IMR-90 (cell line): ENCODE measurements around the gene PLEKHB1. TPM values are rescaled to one million over a fixed set of nuclear protein-coding genes. Genes with fewer than 3 reads are reported as not detected.

Experiments used
- ATAC-seq: fragments of 200-7000 bp; cut with Tn5 transposase; 2 replicates; pipeline ENCODE4 v1.9.1; 2020; ENCODE audit warnings: low read depth, mild to moderate bottlenecking, moderate library complexity
- BruUV-seq: library from RNA; stranded (reverse); fragments of 400-500 nt; replicated peaks from 2 replicates; lab custom pipeline; 2021; lab: Mats Ljungman, UMichigan
- CTCF ChIA-PET: fragments of 300-600 bp; formaldehyde crosslinking; extraction: SDS; loops from one replicate; lab custom pipeline; 2021; ENCODE audit warnings: antibody characterized with exemption; lab: Yijun Ruan, JAX
- POLR2A ChIA-PET: fragments of 300-600 bp; sonication (Branson Sonifier 250); formaldehyde crosslinking; loops from one replicate; lab custom pipeline; 2022; ENCODE audit warnings: antibody characterized with exemption; ENCODE audit not compliant: unreplicated experiment; lab: Charles Lee
- DNase-seq: peaks from one replicate; pipeline ENCODE4 v3.0.0; 2013
- H2AFZ ChIP-seq: replicated peaks from 2 replicates; pipeline ENCODE3; 2013; ENCODE audit warnings: low read length, mild to moderate bottlenecking; ENCODE audit not compliant: poor library complexity
- H2AK5ac ChIP-seq: 2 replicates; pipeline ENCODE4 v1.6.1; 2013; ENCODE audit warnings: low read depth, low read length, inconsistent platforms
- H2AK9ac ChIP-seq: replicated peaks from 2 replicates; pipeline ENCODE3; 2013; ENCODE audit warnings: mild to moderate bottlenecking, low read depth, low read length, moderate library complexity; ENCODE audit not compliant: poor library complexity
- H2BK120ac ChIP-seq: 2 replicates; pipeline ENCODE4 v1.6.1; 2013; ENCODE audit warnings: low read depth, low read length, inconsistent platforms
- H2BK15ac ChIP-seq: 3 replicates; pipeline ENCODE4 v1.6.1; 2013; ENCODE audit warnings: low read depth, low read length, inconsistent platforms
- H2BK20ac ChIP-seq: 2 replicates; pipeline ENCODE4 v1.6.1; 2013; ENCODE audit warnings: low read depth, mild to moderate bottlenecking, inconsistent platforms, low read length, moderate library complexity
- H2BK5ac ChIP-seq: 2 replicates; pipeline ENCODE4 v1.6.1; 2013; ENCODE audit warnings: mild to moderate bottlenecking, low read depth, low read length, inconsistent platforms; ENCODE audit not compliant: poor library complexity, severe bottlenecking
- H3K14ac ChIP-seq: replicated peaks from 2 replicates; pipeline ENCODE4 v1.6.1; 2013; ENCODE audit warnings: low read depth, low read length, inconsistent platforms
- H3K18ac ChIP-seq: 2 replicates; pipeline ENCODE4 v1.6.1; 2013; ENCODE audit warnings: low read depth, low read length, control low read depth
- H3K23ac ChIP-seq: 2 replicates; pipeline ENCODE4 v1.6.1; 2013; ENCODE audit warnings: low read depth, low read length, inconsistent platforms
- H3K27ac ChIP-seq: 2 replicates; pipeline ENCODE4 v1.5.1; 2013; ENCODE audit warnings: mild to moderate bottlenecking, control low read depth, low read length; ENCODE audit not compliant: insufficient read depth
- H3K27me3 ChIP-seq: 2 replicates; pipeline ENCODE4 v1.6.1; 2013; ENCODE audit warnings: low read length; ENCODE audit not compliant: control insufficient read depth, insufficient read depth
- H3K36me3 ChIP-seq: 2 replicates; pipeline ENCODE4 v1.6.1; 2013; ENCODE audit warnings: low read length, mixed read lengths; ENCODE audit not compliant: control insufficient read depth, insufficient read depth
- H3K4ac ChIP-seq: 2 replicates; pipeline ENCODE4 v1.6.1; 2013; ENCODE audit warnings: low read depth, low read length, inconsistent platforms
- H3K4me1 ChIP-seq: 2 replicates; pipeline ENCODE4 v1.6.1; 2013; ENCODE audit warnings: low read length, mixed read lengths; ENCODE audit not compliant: control insufficient read depth, insufficient read depth
- H3K4me2 ChIP-seq: 2 replicates; pipeline ENCODE4 v1.6.1; 2013; ENCODE audit warnings: low read depth, mild to moderate bottlenecking, control low read depth, low read length, moderate library complexity
- H3K4me3 ChIP-seq: 2 replicates; pipeline ENCODE4 v1.5.1; 2013; ENCODE audit warnings: low read depth, mild to moderate bottlenecking, control low read depth, low read length, moderate library complexity; ENCODE audit not compliant: insufficient read depth
- H3K56ac ChIP-seq: 2 replicates; pipeline ENCODE4 v1.6.1; 2013; ENCODE audit warnings: low read length, inconsistent platforms; ENCODE audit not compliant: insufficient read depth; ENCODE audit errors: extremely low read depth
- H3K79me1 ChIP-seq, 2 experiments: 2 replicates each; pipeline ENCODE4 v1.6.1; 2013; ENCODE audit warnings: low read length in 2 of 2, inconsistent platforms in 1 of 2, low read depth in 1 of 2
- H3K9ac ChIP-seq: 2 replicates; pipeline ENCODE4 v1.6.1; 2013; ENCODE audit warnings: low read depth, low read length, control low read depth
- H3K9me1 ChIP-seq: 2 replicates; pipeline ENCODE4 v1.6.1; 2013; ENCODE audit warnings: low read length, inconsistent platforms; ENCODE audit not compliant: insufficient read depth
- H3K9me3 ChIP-seq: 2 replicates; pipeline ENCODE4 v1.6.1; 2013; ENCODE audit warnings: low read length; ENCODE audit not compliant: control insufficient read depth, insufficient read depth
- H4K20me1 ChIP-seq: 2 replicates; pipeline ENCODE4 v1.6.1; 2013; ENCODE audit warnings: low read length, inconsistent platforms; ENCODE audit not compliant: insufficient read depth
- H4K5ac ChIP-seq: 2 replicates; pipeline ENCODE4 v1.6.1; 2013; ENCODE audit warnings: mild to moderate bottlenecking, low read depth, low read length, control low read depth
- H4K8ac ChIP-seq, 2 experiments: 2 replicates each; pipeline ENCODE4 v1.6.1; 2013; ENCODE audit warnings: low read depth in 2 of 2, low read length in 2 of 2, control low read depth in 1 of 2, inconsistent platforms in 1 of 2
- H4K91ac ChIP-seq: 2 replicates; pipeline ENCODE4 v1.6.1; 2013; ENCODE audit warnings: low read depth, low read length, inconsistent platforms; ENCODE audit not compliant: insufficient read depth
- BHLHE40 ChIP-seq: fragments of 150-350 bp; IDR thresholded peaks from 2 replicates; pipeline ENCODE4 v1.6.1; 2016; ENCODE audit warnings: mild to moderate bottlenecking, low read depth, low read length
- CEBPB ChIP-seq: IDR thresholded peaks from 2 replicates; pipeline ENCODE4 v1.6.1; 2012; ENCODE audit warnings: low read depth, low read length, improper control_type of control experiment
- CHD1 ChIP-seq: IDR thresholded peaks from 2 replicates; pipeline ENCODE4 v1.6.1; 2012; ENCODE audit warnings: low read depth, low read length, improper control_type of control experiment
- FOS ChIP-seq: fragments of 150-350 bp; IDR thresholded peaks from 2 replicates; pipeline ENCODE4 v1.6.1; 2016; ENCODE audit warnings: low read depth, low read length
- MAFK ChIP-seq: IDR thresholded peaks from 2 replicates; pipeline ENCODE4 v1.6.1; 2012; ENCODE audit warnings: low read depth, low read length, improper control_type of control experiment
- MAZ ChIP-seq: IDR thresholded peaks from 2 replicates; pipeline ENCODE4 v1.6.1; 2012; ENCODE audit warnings: low read depth, mild to moderate bottlenecking, low read length, improper control_type of control experiment, moderate library complexity, borderline replicate concordance
- MXI1 ChIP-seq: IDR thresholded peaks from 2 replicates; pipeline ENCODE4 v1.6.1; 2012; ENCODE audit warnings: low read depth, mild to moderate bottlenecking, low read length, moderate library complexity, borderline replicate concordance
- NFE2L2 ChIP-seq: fragments of 150-350 bp; IDR thresholded peaks from 2 replicates; pipeline ENCODE4 v1.6.1; 2016; ENCODE audit warnings: low read depth, mild to moderate bottlenecking, low read length
- POLR2A ChIP-seq: IDR thresholded peaks from 2 replicates; pipeline ENCODE4 v1.6.1; 2012; ENCODE audit warnings: mild to moderate bottlenecking, low read depth, low read length
- RAD21 ChIP-seq: IDR thresholded peaks from 2 replicates; pipeline ENCODE4 v1.6.1; 2012; ENCODE audit warnings: low read length, improper control_type of control experiment
- RCOR1 ChIP-seq: IDR thresholded peaks from 2 replicates; pipeline ENCODE4 v1.6.1; 2012; ENCODE audit warnings: mild to moderate bottlenecking, low read length, improper control_type of control experiment; ENCODE audit not compliant: insufficient replicate concordance
- RFX5 ChIP-seq: IDR thresholded peaks from 2 replicates; pipeline ENCODE4 v1.8.0; 2012; ENCODE audit warnings: low read depth, mild to moderate bottlenecking, low read length, moderate library complexity
- SMC3 ChIP-seq: fragments of 150-350 bp; IDR thresholded peaks from 2 replicates; pipeline ENCODE4 v1.6.1; 2016; ENCODE audit warnings: low read depth, mild to moderate bottlenecking, antibody characterized with exemption, low read length, moderate library complexity
- WGBS, 2 experiments: methylation state at CpG; one replicate each; pipeline versions ENCODE4 v1.1.5 to v1.1.7; 2013; ENCODE audit warnings: missing lambda C conversion rate in 2 of 2; ENCODE audit not compliant: insufficient read length in 1 of 2; ENCODE audit errors: extremely low coverage in 2 of 2; 5-methylcytosine and 5-hydroxymethylcytosine counted together
- dilution Hi-C: fragments of 300-500 bp; cut with HindIII; formaldehyde crosslinking; loops from one replicate; pipeline ENCODE4 v1.14.3; 2018; ENCODE audit warnings: low sequenced_read_pairs; ENCODE audit not compliant: unreplicated experiment
- in situ Hi-C: fragments of 300-500 bp; cut with MboI; formaldehyde crosslinking; loops from 3 replicates; pipeline ENCODE4 v1.14.3; 2019; ENCODE audit warnings: low sequenced_read_pairs, inconsistent platforms, mixed read lengths
- intact Hi-C: fragments of 100-400 bp; cut with micrococcal nuclease; formaldehyde crosslinking; loops from 2 replicates; pipeline ENCODE4 v1.10.0; 2022
- polyA plus RNA-seq, 3 experiments: library from polyadenylated mRNA; depleted of rRNA; stranded (reverse); fragments of >200 nt; gene quantifications; 2 replicates each; pipeline ENCODE4 v1.2.3, GENCODE V29; 2012; ENCODE audit warnings: low replicate concordance in 1 of 3
- total RNA-seq: library from RNA; depleted of rRNA; stranded (reverse); fragments of >200 nt; gene quantifications from 2 replicates; pipeline ENCODE4 v1.2.3, GENCODE V29; 2012
- TF ChIP-seq, protein P1 (sequence below): fragments of 150-350 bp; IDR thresholded peaks from 2 replicates; pipeline ENCODE4 v1.6.1; 2017; ENCODE audit warnings: mild to moderate bottlenecking, antibody characterized with exemption, low read length, low read depth
- TF ChIP-seq, protein P2 (sequence below): conservative IDR thresholded peaks from 2 replicates; pipeline ENCODE4 v1.5.1; 2012; ENCODE audit warnings: mild to moderate bottlenecking, low read depth, low read length, improper control_type of control experiment
- TF ChIP-seq, protein P3 (sequence below): fragments of 150-350 bp; IDR thresholded peaks from 2 replicates; pipeline ENCODE4 v1.6.1; 2016; ENCODE audit warnings: low read depth, mild to moderate bottlenecking, low read length, moderate library complexity, borderline replicate concordance

Gene PLEKHB1
- total and polyA plus RNA-seq, 2 of the 4 experiments (the other 2 are of a cell fraction): 0.36 to 0.86 TPM

DNA sequence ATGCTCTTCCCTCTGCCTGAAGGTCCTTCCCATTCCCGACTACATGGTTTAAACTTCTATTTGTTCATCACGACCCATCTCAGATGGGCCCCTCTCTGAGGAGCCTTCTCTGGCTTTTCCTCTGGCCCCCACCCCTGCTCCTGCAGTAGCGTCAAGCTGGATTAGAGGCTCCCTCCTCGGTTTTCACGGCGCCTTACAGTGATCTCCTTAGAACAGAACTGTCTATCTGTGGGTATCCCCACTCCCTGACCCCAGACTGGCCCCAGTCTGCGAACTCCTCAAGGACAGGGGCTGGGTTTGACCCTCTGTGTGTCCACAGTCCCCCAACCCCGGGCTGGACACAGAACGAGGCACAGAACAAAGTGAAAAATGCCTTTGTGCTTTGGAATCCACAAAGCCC lies 2.8 kb downstream of the PLEKHB1 start:
- TF ChIP-seq RFX5 (no peak), NFE2L2 (no peak), RCOR1 (no peak), CHD1 (no peak), POLR2A (no peak), MAFK (no peak), FOS (no peak), SMC3 (no peak), BHLHE40 (no peak), MAZ (no peak), RAD21 (no peak), CEBPB (no peak), MXI1 (no peak)
- TF ChIP-seq, protein P1, sequence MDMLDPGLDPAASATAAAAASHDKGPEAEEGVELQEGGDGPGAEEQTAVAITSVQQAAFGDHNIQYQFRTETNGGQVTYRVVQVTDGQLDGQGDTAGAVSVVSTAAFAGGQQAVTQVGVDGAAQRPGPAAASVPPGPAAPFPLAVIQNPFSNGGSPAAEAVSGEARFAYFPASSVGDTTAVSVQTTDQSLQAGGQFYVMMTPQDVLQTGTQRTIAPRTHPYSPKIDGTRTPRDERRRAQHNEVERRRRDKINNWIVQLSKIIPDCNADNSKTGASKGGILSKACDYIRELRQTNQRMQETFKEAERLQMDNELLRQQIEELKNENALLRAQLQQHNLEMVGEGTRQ: no peak
- TF ChIP-seq, protein P2, sequence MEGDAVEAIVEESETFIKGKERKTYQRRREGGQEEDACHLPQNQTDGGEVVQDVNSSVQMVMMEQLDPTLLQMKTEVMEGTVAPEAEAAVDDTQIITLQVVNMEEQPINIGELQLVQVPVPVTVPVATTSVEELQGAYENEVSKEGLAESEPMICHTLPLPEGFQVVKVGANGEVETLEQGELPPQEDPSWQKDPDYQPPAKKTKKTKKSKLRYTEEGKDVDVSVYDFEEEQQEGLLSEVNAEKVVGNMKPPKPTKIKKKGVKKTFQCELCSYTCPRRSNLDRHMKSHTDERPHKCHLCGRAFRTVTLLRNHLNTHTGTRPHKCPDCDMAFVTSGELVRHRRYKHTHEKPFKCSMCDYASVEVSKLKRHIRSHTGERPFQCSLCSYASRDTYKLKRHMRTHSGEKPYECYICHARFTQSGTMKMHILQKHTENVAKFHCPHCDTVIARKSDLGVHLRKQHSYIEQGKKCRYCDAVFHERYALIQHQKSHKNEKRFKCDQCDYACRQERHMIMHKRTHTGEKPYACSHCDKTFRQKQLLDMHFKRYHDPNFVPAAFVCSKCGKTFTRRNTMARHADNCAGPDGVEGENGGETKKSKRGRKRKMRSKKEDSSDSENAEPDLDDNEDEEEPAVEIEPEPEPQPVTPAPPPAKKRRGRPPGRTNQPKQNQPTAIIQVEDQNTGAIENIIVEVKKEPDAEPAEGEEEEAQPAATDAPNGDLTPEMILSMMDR: no peak
- TF ChIP-seq, protein P3, sequence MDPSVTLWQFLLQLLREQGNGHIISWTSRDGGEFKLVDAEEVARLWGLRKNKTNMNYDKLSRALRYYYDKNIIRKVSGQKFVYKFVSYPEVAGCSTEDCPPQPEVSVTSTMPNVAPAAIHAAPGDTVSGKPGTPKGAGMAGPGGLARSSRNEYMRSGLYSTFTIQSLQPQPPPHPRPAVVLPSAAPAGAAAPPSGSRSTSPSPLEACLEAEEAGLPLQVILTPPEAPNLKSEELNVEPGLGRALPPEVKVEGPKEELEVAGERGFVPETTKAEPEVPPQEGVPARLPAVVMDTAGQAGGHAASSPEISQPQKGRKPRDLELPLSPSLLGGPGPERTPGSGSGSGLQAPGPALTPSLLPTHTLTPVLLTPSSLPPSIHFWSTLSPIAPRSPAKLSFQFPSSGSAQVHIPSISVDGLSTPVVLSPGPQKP: no peak
- H3K4me3 ChIP-seq: no peak overlapping the region
- H4K20me1 ChIP-seq: no peaks in the 10 kb centered on the region
- no peak overlapping the region for H3K9ac ChIP-seq
- H3K56ac ChIP-seq: no peak overlapping the region
- in situ Hi-C loops (no loop called here), intact Hi-C loops (no loop called here), dilution Hi-C loops (no loop called here)
- no peak for ATAC-seq
- no peak overlapping the region for H4K8ac ChIP-seq
- no peak overlapping the region for H3K27ac ChIP-seq
- H2BK20ac ChIP-seq: no peak overlapping the region
- no peak overlapping the region for H2AK9ac ChIP-seq
- H3K4ac ChIP-seq: no peak overlapping the region
- ChIA-PET CTCF (interaction anchor here (0.6 kb wide), 1 partner anchor 137 kb away, joined by 3 read pairs; no protein-coding TSS in a partner anchor), POLR2A (no interaction called here)
- no peak overlapping the region for H3K14ac ChIP-seq
- H3K18ac ChIP-seq: no peak overlapping the region
- no peak for DNase-seq
- no peak overlapping the region for H4K5ac ChIP-seq
- no peaks in the 10 kb centered on the region for H3K9me3 ChIP-seq
- H3K4me1 ChIP-seq: peaks cover 2% of the 10 kb centered on the region; the same call in 1 of the 2 replicates
- no peak overlapping the region for H2AK5ac ChIP-seq
- no peak overlapping the region for H3K23ac ChIP-seq
- no peaks in the 10 kb centered on the region; the same call in 1 of the 2 replicates for H3K9me1 ChIP-seq
- no peaks in the 10 kb centered on the region for H3K36me3 ChIP-seq
- no TSS peak for BruUV-seq
- WGBS, 2 experiments: 51% methylated on average over 3 of the region's 9 CpGs; no CpG with 5 or more reads in 1 of the 2 experiments
- H4K91ac ChIP-seq: no peak overlapping the region
- no peak overlapping the region for H2BK5ac ChIP-seq
- H2BK15ac ChIP-seq: no peak overlapping the region
- H3K4me2 ChIP-seq: no peak overlapping the region
- no peak overlapping the region for H2BK120ac ChIP-seq
- peaks cover 28% of the 10 kb centered on the region for H3K27me3 ChIP-seq
- H3K79me1 ChIP-seq: no peaks in the 10 kb centered on the region
- no peak overlapping the region for H2AFZ ChIP-seq
